Upper lobe of left lung (tissue), 6 donors: ENCODE results near the gene OR8J1. TPM values are rescaled to one million over a fixed set of nuclear protein-coding genes. Genes with fewer than 3 reads are reported as not detected.
A peak's percentile ranks its signal among the peaks of the same experiment; 100 is the strongest.

Source experiments
- ATAC-seq, 2 donors: fragments of 200-7000 bp; cut with Tn5 transposase; one replicate each; pipeline ENCODE4 v1.9.1; 2022; ENCODE audit warnings: mild to moderate bottlenecking in 2 of 2, moderate library complexity in 2 of 2; ENCODE audit not compliant: low FRiP score in 2 of 2
- DNase-seq, 2 donors: peaks; one replicate each; pipeline ENCODE4 v3.0.0-alpha.2; 2019 to 2020
- H3K27ac ChIP-seq, 4 donors: fragments of 200-600 bp; sonication (generic); one replicate each; pipeline ENCODE4 v1.5.1; 2016 to 2019
- H3K27me3 ChIP-seq, 4 donors: fragments of 200-600 bp; sonication (generic); one replicate each; pipeline ENCODE4 v1.5.1; 2017 to 2019
- H3K36me3 ChIP-seq, 4 donors: fragments of 200-600 bp; sonication (generic); one replicate each; pipeline ENCODE4 v1.5.1; 2016 to 2019
- H3K4me1 ChIP-seq, 4 donors: fragments of 200-600 bp; sonication (generic); one replicate each; pipeline ENCODE4 v1.5.1; 2018 to 2019
- H3K4me3 ChIP-seq, 4 donors: fragments of 200-600 bp; sonication (generic); one replicate each; pipeline ENCODE4 v1.5.1; 2017 to 2019; ENCODE audit warnings: mild to moderate bottlenecking in 2 of 4, moderate library complexity in 1 of 4
- H3K9me3 ChIP-seq, 4 donors: fragments of 200-600 bp; sonication (generic); one replicate each; pipeline ENCODE4 v1.5.1; 2018 to 2019
- CTCF ChIP-seq, 6 experiments: fragments of 450-650 bp in 4 of 6; fragments of 200-600 bp in 2 of 6; sonication (generic) in 2 of 6; IDR thresholded peaks; one replicate each; pipeline ENCODE4 v1.5.1; 2016 to 2019; ENCODE audit warnings: antibody characterized with exemption in 6 of 6
- EP300 ChIP-seq, 4 donors: sonication (generic); formaldehyde crosslinking; IDR thresholded peaks; one replicate each; pipeline ENCODE4 v1.5.1; 2017; ENCODE audit warnings: antibody characterized with exemption in 4 of 4, control low read depth in 2 of 4
- POLR2A ChIP-seq, 4 donors: fragments of 450-650 bp; IDR thresholded peaks; one replicate each; pipeline ENCODE4 v1.5.1; 2016 to 2017; ENCODE audit warnings: antibody characterized with exemption in 4 of 4, mild to moderate bottlenecking in 2 of 4
- POLR2AphosphoS5 ChIP-seq, 2 donors: sonication (generic); formaldehyde crosslinking; IDR thresholded peaks; one replicate each; pipeline ENCODE4 v1.5.1; 2017; ENCODE audit warnings: antibody characterized with exemption in 2 of 2
- WGBS, 2 donors: methylation state at CpG; one replicate each; pipeline ENCODE4 v1.1.5; 2017 to 2018; 5-methylcytosine and 5-hydroxymethylcytosine counted together
- total RNA-seq, 6 donors: library from RNA; depleted of rRNA in 4 of 6; stranded (reverse); fragments of >200 nt in 4 of 6; gene quantifications; one replicate each; pipeline versions ENCODE4 v1.1.0 to v1.2.1, GENCODE V29; 2016 to 2021
- donor health status: DM: no; HTN: no; CAD: no; lungs with moderate emphysema.
- donor health status: DM: no; HTN: yes; CAD: no; lungs with severe emphysema.

Gene OR8J1
- total RNA-seq = not detected

- Histone ChIP-seq H3K4me1 (no peaks in the 10 kb centered on the region), H3K27me3 (no peaks in the 10 kb centered on the region), H3K36me3 (no peaks in the 10 kb centered on the region), H3K27ac (no peak within 1 kb of the TSS), H3K4me3 (no peak within 1 kb of the TSS), H3K9me3 (no peaks in the 10 kb centered on the region)
- DNase-seq = no peak
- WGBS, 2 donors = 63 to 90% methylated on average over 2 of the region's 2 CpGs
- no peak for ATAC-seq
- TF ChIP-seq POLR2A (IDR thresholded peaks at IDR 0.05) (no peak), POLR2AphosphoS5 (IDR thresholded peaks at IDR 0.05) (no peak)
Measured at GRCh38 chr11:56353991-56354390, at the start of gene OR8J1. Gene OR8J1, plus strand, starts transcription at chr11:56354291. Its CDS starts 5,956 bp downstream, at chr11:56360247.

GRCh38 chr11:56307836-56308235, 46.3 kb upstream of the OR8J1 start:
- Histone ChIP-seq H3K4me1 (no peaks in the 10 kb centered on the region), H3K4me3 (no peak overlapping the region), H3K9me3 (peaks cover 0 to 7% (median 0%) of the 10 kb centered on the region in 4 donors), H3K27ac (no peak overlapping the region), H3K27me3 (no peaks in the 10 kb centered on the region), H3K36me3 (no peaks in the 10 kb centered on the region)
- WGBS, 2 donors = 91 to 93% methylated on average over 3 of the region's 3 CpGs
- no peak for DNase-seq
- peak in 1 of 2 donors; percentile 49 for ATAC-seq
- TF ChIP-seq EP300 (IDR thresholded peaks at IDR 0.05) = no peak
- no peak for TF ChIP-seq CTCF (IDR thresholded peaks at IDR 0.05)
- TF ChIP-seq POLR2A (IDR thresholded peaks at IDR 0.05) = no peak
- TF ChIP-seq POLR2AphosphoS5 (IDR thresholded peaks at IDR 0.05) = no peak

GRCh38 chr11:56314844-56315243, 39.2 kb upstream of the OR8J1 start, which contains the start of gene OR8K3:
Gene OR8K3, plus strand, starts transcription at chr11:56315144. Its CDS starts 3,163 bp downstream, at chr11:56318307.
- Histone ChIP-seq H3K27me3 (no peaks in the 10 kb centered on the region), H3K36me3 (no peaks in the 10 kb centered on the region), H3K4me3 (no peak within 1 kb of the TSS), H3K9me3 (no peaks in the 10 kb centered on the region), H3K27ac (no peak within 1 kb of the TSS), H3K4me1 (no peaks in the 10 kb centered on the region)
- TF ChIP-seq POLR2AphosphoS5 (IDR thresholded peaks at IDR 0.05) (no peak), CTCF (IDR thresholded peaks at IDR 0.05) (no peak), EP300 (IDR thresholded peaks at IDR 0.05) (no peak), POLR2A (IDR thresholded peaks at IDR 0.05) (no peak)
- DNase-seq (no peak), ATAC-seq (no peak)

- ATAC-seq (peak; percentile 38 to 57), DNase-seq (peak in 1 of 2 donors; percentile 74)
- 85 to 89% methylated on average over 5 to 34 of the region's 34 CpGs for WGBS, 2 donors
- H3K4me3 ChIP-seq = no peak overlapping the region
- no peaks in the 10 kb centered on the region for H3K9me3 ChIP-seq
- H3K27me3 ChIP-seq = no peaks in the 10 kb centered on the region
- no peak for TF ChIP-seq POLR2A (IDR thresholded peaks at IDR 0.05)
- TF ChIP-seq CTCF (IDR thresholded peaks at IDR 0.05) = no peak
- no peak for TF ChIP-seq POLR2AphosphoS5 (IDR thresholded peaks at IDR 0.05)
- no peak for TF ChIP-seq EP300 (IDR thresholded peaks at IDR 0.05)
- H3K4me1 ChIP-seq = no peaks in the 10 kb centered on the region
- H3K27ac ChIP-seq = no peak overlapping the region
- H3K36me3 ChIP-seq = no peaks in the 10 kb centered on the region
Measured at GRCh38 chr11:56331861-56332491, 22.1 kb upstream of the OR8J1 start.

GRCh38 chr11:56333156-56333555, 20.9 kb upstream of the OR8J1 start:
- 49 to 60% methylated on average over 3 of the region's 3 CpGs for WGBS, 2 donors
- no peaks in the 10 kb centered on the region for H3K9me3 ChIP-seq
- H3K4me1 ChIP-seq = no peaks in the 10 kb centered on the region
- H3K27ac ChIP-seq = no peak overlapping the region
- H3K4me3 ChIP-seq = no peak overlapping the region
- no peak for TF ChIP-seq POLR2AphosphoS5 (IDR thresholded peaks at IDR 0.05)
- TF ChIP-seq CTCF (IDR thresholded peaks at IDR 0.05) = no peak
- no peak for TF ChIP-seq POLR2A (IDR thresholded peaks at IDR 0.05)
- no peak for TF ChIP-seq EP300 (IDR thresholded peaks at IDR 0.05)
- no peaks in the 10 kb centered on the region for H3K36me3 ChIP-seq
- DNase-seq (no peak), ATAC-seq (no peak)
- no peaks in the 10 kb centered on the region for H3K27me3 ChIP-seq
